ENCODE measurements around the gene UBE2V1. TPM values are rescaled to one million over a fixed set of nuclear protein-coding genes. Genes with fewer than 3 reads are reported as not detected.

The UBE2V1 gene
- total RNA-seq, 6 donors from 2014 or later, result 50.3 to 116 (median 69.9) TPM

DNA sequence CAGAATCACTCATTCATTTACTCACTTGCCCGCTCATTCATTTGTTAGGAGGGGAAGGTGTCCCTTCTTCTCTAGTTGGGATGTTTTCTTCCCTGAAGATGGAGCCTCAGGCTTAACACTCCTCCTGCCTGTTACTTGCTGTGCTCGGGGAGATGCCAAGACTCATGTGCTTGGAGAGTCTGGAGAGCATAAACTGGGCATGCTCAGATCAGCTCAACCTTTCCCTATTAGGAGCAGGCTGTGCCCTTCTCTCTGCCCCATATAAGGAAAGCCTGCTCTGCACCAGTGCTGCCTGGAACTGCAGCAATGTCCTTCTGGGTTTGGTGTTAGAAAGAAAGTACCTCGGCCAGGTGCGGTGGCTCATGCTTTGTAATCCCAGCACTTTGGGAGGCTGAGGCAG is 18.0 kb upstream of the UBE2V1 start:
- Histone ChIP-seq H3K4me3 (no peak overlapping the region), H3K27me3 (no peaks in the 10 kb centered on the region), H3K27ac (no peak overlapping the region), H3K4me1 (no peaks in the 10 kb centered on the region), H3K9me3 (no peaks in the 10 kb centered on the region), H3K36me3 (peaks cover 17 to 86% (median 61%) of the 10 kb centered on the region in 4 donors)
- TF ChIP-seq, protein P1, sequence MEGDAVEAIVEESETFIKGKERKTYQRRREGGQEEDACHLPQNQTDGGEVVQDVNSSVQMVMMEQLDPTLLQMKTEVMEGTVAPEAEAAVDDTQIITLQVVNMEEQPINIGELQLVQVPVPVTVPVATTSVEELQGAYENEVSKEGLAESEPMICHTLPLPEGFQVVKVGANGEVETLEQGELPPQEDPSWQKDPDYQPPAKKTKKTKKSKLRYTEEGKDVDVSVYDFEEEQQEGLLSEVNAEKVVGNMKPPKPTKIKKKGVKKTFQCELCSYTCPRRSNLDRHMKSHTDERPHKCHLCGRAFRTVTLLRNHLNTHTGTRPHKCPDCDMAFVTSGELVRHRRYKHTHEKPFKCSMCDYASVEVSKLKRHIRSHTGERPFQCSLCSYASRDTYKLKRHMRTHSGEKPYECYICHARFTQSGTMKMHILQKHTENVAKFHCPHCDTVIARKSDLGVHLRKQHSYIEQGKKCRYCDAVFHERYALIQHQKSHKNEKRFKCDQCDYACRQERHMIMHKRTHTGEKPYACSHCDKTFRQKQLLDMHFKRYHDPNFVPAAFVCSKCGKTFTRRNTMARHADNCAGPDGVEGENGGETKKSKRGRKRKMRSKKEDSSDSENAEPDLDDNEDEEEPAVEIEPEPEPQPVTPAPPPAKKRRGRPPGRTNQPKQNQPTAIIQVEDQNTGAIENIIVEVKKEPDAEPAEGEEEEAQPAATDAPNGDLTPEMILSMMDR (IDR thresholded peaks at IDR 0.05), result no peak
- TF ChIP-seq POLR2AphosphoS5 (IDR thresholded peaks at IDR 0.05), result no peak
- TF ChIP-seq EP300 (IDR thresholded peaks at IDR 0.05), result no peak
- WGBS, 2 donors, result 78 to 83% methylated on average over 4 of the region's 4 CpGs
- DNase-seq, result peak in 1 of 2 donors; percentile 59
- ATAC-seq (ENCODE audit: low FRiP score in 2 of 2), result no peak

DNA sequence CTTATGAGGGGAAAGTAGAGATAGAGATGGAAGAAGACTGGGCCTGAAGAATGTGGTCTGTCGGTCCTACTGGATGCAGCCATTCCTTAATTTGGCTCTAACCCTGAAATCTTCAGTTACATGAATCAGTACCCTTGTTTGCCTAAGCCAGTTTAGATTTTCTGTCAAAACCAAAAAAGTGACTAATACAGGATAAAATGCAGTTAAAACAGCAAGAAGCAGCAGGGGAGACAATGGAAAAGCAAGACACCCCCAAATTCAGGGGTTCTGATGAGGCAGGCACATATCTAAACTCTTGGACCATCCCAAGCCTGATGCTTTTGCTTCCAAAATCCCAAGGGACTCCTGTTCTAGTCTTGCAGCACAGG is 17.4 kb upstream of the UBE2V1 start:
- no peaks in the 10 kb centered on the region for H3K9me3 ChIP-seq
- H3K36me3 ChIP-seq, result peaks cover 17 to 88% (median 64%) of the 10 kb centered on the region in 4 donors
- no peak overlapping the region for H3K4me3 ChIP-seq
- H3K27ac ChIP-seq, result no peak overlapping the region
- WGBS, 2 donors, result 90 to 97% methylated on average over 1 of the region's 1 CpG
- H3K4me1 ChIP-seq, result no peaks in the 10 kb centered on the region
- DNase-seq (no peak), ATAC-seq (ENCODE audit: low FRiP score in 2 of 2) (no peak)
- H3K27me3 ChIP-seq, result no peaks in the 10 kb centered on the region
- TF ChIP-seq POLR2AphosphoS5 (IDR thresholded peaks at IDR 0.05) (no peak), POLR2A (IDR thresholded peaks at IDR 0.05) (no peak), EP300 (IDR thresholded peaks at IDR 0.05) (no peak)
- TF ChIP-seq, protein P1 (IDR thresholded peaks at IDR 0.05), result no peak

- ATAC-seq (ENCODE audit: low FRiP score in 2 of 2) (no peak), DNase-seq (no peak)
- H3K27me3 ChIP-seq, result no peaks in the 10 kb centered on the region
- no peak for TF ChIP-seq POLR2AphosphoS5 (IDR thresholded peaks at IDR 0.05)
- peaks cover 17 to 88% (median 67%) of the 10 kb centered on the region in 4 donors for H3K36me3 ChIP-seq
- 91 to 99% methylated on average over 11 to 13 of the region's 13 CpGs for WGBS, 2 donors
- no peak overlapping the region for H3K27ac ChIP-seq
- no peak overlapping the region for H3K4me3 ChIP-seq
- H3K4me1 ChIP-seq, result no peaks in the 10 kb centered on the region
- no peaks in the 10 kb centered on the region for H3K9me3 ChIP-seq
Measured at GRCh38 chr20:50129662-50130355, 16.9 kb upstream of the UBE2V1 start.

DNA sequence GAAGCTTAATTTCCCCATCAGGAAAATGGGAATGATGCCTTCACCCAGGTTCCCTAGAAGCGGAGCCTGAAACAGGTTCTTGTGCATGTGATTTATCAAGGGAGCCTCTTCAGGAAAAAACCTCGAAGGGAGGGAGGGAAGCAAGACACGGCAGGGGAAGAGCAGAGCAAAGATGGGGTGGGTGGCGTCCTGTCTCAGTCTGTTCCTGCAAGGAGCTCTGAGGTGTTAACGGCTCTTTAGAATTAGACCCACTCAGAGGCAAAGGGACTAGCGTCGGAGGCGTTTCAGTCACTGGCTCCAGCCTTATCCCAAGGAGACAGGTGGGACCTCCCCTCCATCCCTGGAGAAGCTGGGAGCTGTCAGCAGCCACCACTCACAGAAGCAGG is 15.6 kb upstream of the UBE2V1 start:
- Histone ChIP-seq H3K27ac (no peak overlapping the region), H3K4me1 (no peaks in the 10 kb centered on the region), H3K36me3 (peaks cover 18 to 93% (median 75%) of the 10 kb centered on the region in 4 donors), H3K9me3 (no peaks in the 10 kb centered on the region), H3K4me3 (no peak overlapping the region), H3K27me3 (no peaks in the 10 kb centered on the region)
- DNase-seq (no peak), ATAC-seq (ENCODE audit: low FRiP score in 2 of 2) (no peak)
- TF ChIP-seq POLR2AphosphoS5 (IDR thresholded peaks at IDR 0.05) (no peak), POLR2A (IDR thresholded peaks at IDR 0.05) (no peak), EP300 (IDR thresholded peaks at IDR 0.05) (no peak)
- TF ChIP-seq, protein P1 (IDR thresholded peaks at IDR 0.05), result no peak
- 90 to 94% methylated on average over 8 of the region's 8 CpGs for WGBS, 2 donors

DNA sequence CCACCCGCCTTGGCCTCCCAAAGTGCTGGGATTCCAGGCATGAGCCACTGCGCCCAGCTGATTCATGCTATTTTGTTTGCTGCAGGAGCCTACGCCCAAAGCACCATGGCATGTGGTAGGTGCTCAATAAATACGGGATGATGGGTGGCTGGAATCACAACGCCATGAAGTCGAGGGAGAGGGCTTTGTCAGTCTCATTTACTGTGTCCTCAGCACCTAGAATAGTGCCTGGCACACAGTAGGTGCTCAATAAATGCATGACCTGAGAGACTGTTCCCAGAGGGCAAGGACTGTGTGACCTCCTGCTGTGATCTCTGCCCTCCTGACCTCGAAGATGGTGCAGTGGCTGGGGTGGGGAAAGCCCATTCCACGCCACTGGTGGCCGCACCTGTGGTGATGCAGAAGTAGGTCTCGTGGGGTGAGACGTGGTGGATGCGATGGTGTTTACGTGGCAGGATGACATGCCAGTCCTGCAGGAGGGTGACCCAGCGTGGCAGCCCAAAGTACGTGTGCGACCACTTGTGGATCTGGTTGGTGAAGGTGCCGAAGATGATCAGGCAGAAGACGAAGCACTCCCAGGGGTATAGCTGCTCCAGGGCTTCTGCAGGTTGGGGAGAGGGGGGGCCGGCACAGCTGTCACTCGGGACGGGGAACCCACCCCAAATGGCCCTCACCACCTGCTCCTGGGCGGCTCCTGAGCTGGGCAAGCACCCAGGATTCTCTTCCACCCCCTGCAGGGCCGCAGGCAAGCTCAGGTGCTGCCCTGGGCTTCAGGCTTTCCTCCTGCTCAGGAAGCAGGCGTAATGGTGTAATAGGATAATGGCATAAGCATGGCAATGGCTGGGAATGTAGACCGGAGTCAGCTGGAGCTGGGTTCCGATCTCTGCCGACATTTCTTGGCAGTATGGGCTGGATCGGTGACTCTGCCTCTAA is 14.9 kb upstream of the UBE2V1 start:
- WGBS, 2 donors, result 96% methylated on average over 20 to 28 of the region's 28 CpGs
- H3K36me3 ChIP-seq, result peaks cover 18 to 92% (median 74%) of the 10 kb centered on the region in 4 donors
- ATAC-seq (ENCODE audit: low FRiP score in 2 of 2), result no peak
- H3K27ac ChIP-seq, result no peak overlapping the region
- H3K27me3 ChIP-seq, result no peaks in the 10 kb centered on the region
- H3K4me3 ChIP-seq, result no peak overlapping the region
- no peaks in the 10 kb centered on the region for H3K4me1 ChIP-seq
- no peak for DNase-seq
- TF ChIP-seq POLR2A (IDR thresholded peaks at IDR 0.05) (no peak), EP300 (IDR thresholded peaks at IDR 0.05) (no peak), POLR2AphosphoS5 (IDR thresholded peaks at IDR 0.05) (no peak)
- TF ChIP-seq, protein P1 (IDR thresholded peaks at IDR 0.05), result no peak
- H3K9me3 ChIP-seq, result no peaks in the 10 kb centered on the region
